Esophagus muscularis mucosa (tissue), 4 donors: ENCODE measurements around the gene CTNS. TPM values are rescaled to one million over a fixed set of nuclear protein-coding genes. Genes with fewer than 3 reads are reported as not detected.
A peak's percentile ranks its signal among the peaks of the same experiment; 100 is the strongest.

ENCODE experiments used
- DNase-seq: peaks from one replicate; pipeline ENCODE4 v3.0.0-alpha.2; 2017; ENCODE audit errors: extremely low spot score
- H3K27ac ChIP-seq, 4 donors: fragments of 200-600 bp; sonication (generic); replicated peaks in 1 of 4; 1 replicate in 3 of 4; 2 replicates in 1 of 4; pipeline ENCODE4 v1.5.1; 2016 to 2019; ENCODE audit warnings: mild to moderate bottlenecking in 1 of 4
- H3K27me3 ChIP-seq, 4 donors: fragments of 200-600 bp; sonication (generic); one replicate each; pipeline versions ENCODE4 v1.5.1 to v1.6.0; 2016 to 2019
- H3K36me3 ChIP-seq, 4 donors: fragments of 200-600 bp; sonication (generic); one replicate each; pipeline ENCODE4 v1.5.1; 2016 to 2019
- H3K4me1 ChIP-seq, 4 donors: fragments of 200-600 bp; sonication (generic); one replicate each; pipeline ENCODE4 v1.5.1; 2016 to 2019
- H3K4me3 ChIP-seq, 4 donors: fragments of 200-600 bp; sonication (generic); 1 replicate in 2 of 4; 2 replicates in 2 of 4; pipeline ENCODE4 v1.5.1; 2016 to 2019; ENCODE audit warnings: mild to moderate bottlenecking in 4 of 4, moderate library complexity in 1 of 4
- H3K9me3 ChIP-seq, 4 donors: fragments of 200-600 bp; sonication (generic); 1 replicate in 3 of 4; 2 replicates in 1 of 4; pipeline ENCODE4 v1.5.1; 2016 to 2019
- EP300 ChIP-seq: sonication (generic); formaldehyde crosslinking; IDR thresholded peaks from one replicate; pipeline ENCODE4 v1.6.1; 2017; ENCODE audit warnings: antibody characterized with exemption
- POLR2A ChIP-seq: fragments of 450-650 bp; IDR thresholded peaks from one replicate; pipeline ENCODE4 v1.6.1; 2017; ENCODE audit warnings: antibody characterized with exemption, moderate library complexity, mild to moderate bottlenecking, low read depth
- POLR2AphosphoS5 ChIP-seq, 2 donors: sonication (generic); formaldehyde crosslinking; IDR thresholded peaks; one replicate each; pipeline ENCODE4 v1.6.1; 2017; ENCODE audit warnings: antibody characterized with exemption in 2 of 2
- WGBS: methylation state at CpG from one replicate; pipeline ENCODE4 v1.1.5; 2018; 5-methylcytosine and 5-hydroxymethylcytosine counted together
- intact Hi-C: fragments of 100-400 bp; cut with DNase I; formaldehyde crosslinking; loops from one replicate; pipeline ENCODE4 v1.15.1; 2023
- total RNA-seq, 4 donors: library from RNA; depleted of rRNA; stranded (reverse); fragments of >200 nt; gene quantifications; one replicate each; pipeline versions ENCODE4 v1.1.0 to v1.2.1, GENCODE V29; 2016
- TF ChIP-seq, protein P1 (sequence below), 3 experiments: fragments of 200-600 bp in 2 of 3; fragments of 450-650 bp in 1 of 3; sonication (generic) in 2 of 3; IDR thresholded peaks; one replicate each; pipeline ENCODE4 v1.5.1; 2017 to 2019; ENCODE audit warnings: antibody characterized with exemption in 3 of 3, mild to moderate bottlenecking in 2 of 3, moderate library complexity in 1 of 3

The CTNS gene
- total RNA-seq, 4 donors from 2014 or later: 10.4 to 20.3 (median 15.5) TPM

- no peaks in the 10 kb centered on the region for H3K27me3 ChIP-seq
- intact Hi-C loops: loop anchor here (2.0 kb wide), 1 partner anchor 32 kb away; the partner anchor contains the start of genes CTNS and SHPK
- DNase-seq: no peak
- peak overlapping the region; percentile 92 to 99 (median 96) for H3K4me3 ChIP-seq
- peaks cover 34 to 48% (median 42%) of the 10 kb centered on the region in 4 donors for H3K4me1 ChIP-seq
- H3K9me3 ChIP-seq: no peaks in the 10 kb centered on the region
- peaks cover 5 to 28% (median 13%) of the 10 kb centered on the region in 4 donors for H3K36me3 ChIP-seq
- H3K27ac ChIP-seq: peak overlapping the region; percentile 95 to 99 (median 98)
- TF ChIP-seq POLR2A (no peak), POLR2AphosphoS5 (IDR thresholded peaks at IDR 0.05) (no peak), EP300 (no peak)
- TF ChIP-seq, protein P1, sequence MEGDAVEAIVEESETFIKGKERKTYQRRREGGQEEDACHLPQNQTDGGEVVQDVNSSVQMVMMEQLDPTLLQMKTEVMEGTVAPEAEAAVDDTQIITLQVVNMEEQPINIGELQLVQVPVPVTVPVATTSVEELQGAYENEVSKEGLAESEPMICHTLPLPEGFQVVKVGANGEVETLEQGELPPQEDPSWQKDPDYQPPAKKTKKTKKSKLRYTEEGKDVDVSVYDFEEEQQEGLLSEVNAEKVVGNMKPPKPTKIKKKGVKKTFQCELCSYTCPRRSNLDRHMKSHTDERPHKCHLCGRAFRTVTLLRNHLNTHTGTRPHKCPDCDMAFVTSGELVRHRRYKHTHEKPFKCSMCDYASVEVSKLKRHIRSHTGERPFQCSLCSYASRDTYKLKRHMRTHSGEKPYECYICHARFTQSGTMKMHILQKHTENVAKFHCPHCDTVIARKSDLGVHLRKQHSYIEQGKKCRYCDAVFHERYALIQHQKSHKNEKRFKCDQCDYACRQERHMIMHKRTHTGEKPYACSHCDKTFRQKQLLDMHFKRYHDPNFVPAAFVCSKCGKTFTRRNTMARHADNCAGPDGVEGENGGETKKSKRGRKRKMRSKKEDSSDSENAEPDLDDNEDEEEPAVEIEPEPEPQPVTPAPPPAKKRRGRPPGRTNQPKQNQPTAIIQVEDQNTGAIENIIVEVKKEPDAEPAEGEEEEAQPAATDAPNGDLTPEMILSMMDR (IDR thresholded peaks at IDR 0.05): no peak
- under 1% methylated on average over 32 of the region's 32 CpGs for WGBS
Observed at GRCh38 chr17:3669085-3669347, 32.5 kb downstream of the CTNS start.

GRCh38 chr17:3669548-3669947 lies 33.0 kb downstream of the CTNS start:
- Histone ChIP-seq H3K4me1 (peaks cover 34 to 48% (median 40%) of the 10 kb centered on the region in 4 donors), H3K4me3 (peak overlapping the region; percentile 92 to 99 (median 96)), H3K27me3 (no peaks in the 10 kb centered on the region), H3K36me3 (peaks cover 0 to 23% (median 8%) of the 10 kb centered on the region in 4 donors), H3K27ac (peak overlapping the region in 2 of 4 donors; percentile 95 to 99), H3K9me3 (no peaks in the 10 kb centered on the region)
- TF ChIP-seq, protein P1 (IDR thresholded peaks at IDR 0.05): no peak
- TF ChIP-seq EP300: no peak
- no peak for TF ChIP-seq POLR2A
- no peak for TF ChIP-seq POLR2AphosphoS5 (IDR thresholded peaks at IDR 0.05)
- 55% methylated on average over 12 of the region's 12 CpGs for WGBS
- intact Hi-C loops: loop anchor here (2.0 kb wide), 1 partner anchor 33 kb away; the partner anchor contains the start of genes CTNS and SHPK
- no peak for DNase-seq

GRCh38 chr17:3672571-3672970 lies 36.0 kb downstream of the CTNS start:
- 99% methylated on average over 4 of the region's 4 CpGs for WGBS

DNA sequence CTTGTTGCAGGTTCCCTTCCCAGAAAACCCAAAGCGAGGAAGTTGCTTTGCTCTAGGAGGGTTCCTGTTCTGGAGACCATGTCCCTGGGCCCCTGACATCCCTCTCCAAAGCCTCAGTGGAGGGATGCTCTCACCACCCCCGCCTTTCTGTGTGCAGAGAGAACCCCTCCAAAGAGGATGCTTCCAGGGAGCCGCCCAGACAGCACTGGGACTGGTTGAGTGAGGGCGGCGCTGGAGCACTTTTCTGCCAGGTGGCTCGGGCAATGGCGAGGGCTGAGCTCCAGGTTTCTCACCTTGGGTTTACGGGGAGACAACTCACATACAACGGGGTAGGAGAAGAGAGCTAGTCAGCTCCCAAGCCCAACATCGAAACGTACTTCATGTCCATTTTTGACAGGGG lies 39.3 kb downstream of the CTNS start:
- intact Hi-C loops: no loop called here
- peaks cover 0 to 28% (median 0%) of the 10 kb centered on the region in 4 donors for H3K27me3 ChIP-seq
- no peak for DNase-seq
- 92% methylated on average over 5 of the region's 11 CpGs for WGBS
- no peak overlapping the region for H3K27ac ChIP-seq
- peaks cover 0 to 4% (median under 1%) of the 10 kb centered on the region in 4 donors for H3K4me1 ChIP-seq
- TF ChIP-seq, protein P1 (IDR thresholded peaks at IDR 0.05): no peak
- no peak for TF ChIP-seq POLR2A
- TF ChIP-seq EP300: no peak
- no peak for TF ChIP-seq POLR2AphosphoS5 (IDR thresholded peaks at IDR 0.05)
- H3K36me3 ChIP-seq: peaks cover 0 to 12% (median 0%) of the 10 kb centered on the region in 4 donors
- H3K4me3 ChIP-seq: no peak overlapping the region
- no peaks in the 10 kb centered on the region for H3K9me3 ChIP-seq

More at GRCh38 chr17:3672571-3672970, 36.0 kb downstream of the CTNS start:
- TF ChIP-seq POLR2A (no peak), POLR2AphosphoS5 (IDR thresholded peaks at IDR 0.05) (no peak)
- Histone ChIP-seq H3K4me1 (peaks cover 13 to 27% (median 17%) of the 10 kb centered on the region in 4 donors), H3K27ac (no peak overlapping the region), H3K36me3 (peaks cover 0 to 19% (median 2%) of the 10 kb centered on the region in 4 donors), H3K4me3 (no peak overlapping the region), H3K27me3 (peaks cover 0 to 3% (median 0%) of the 10 kb centered on the region in 4 donors), H3K9me3 (no peaks in the 10 kb centered on the region)
- DNase-seq: no peak
- intact Hi-C loops: no loop called here

DNA sequence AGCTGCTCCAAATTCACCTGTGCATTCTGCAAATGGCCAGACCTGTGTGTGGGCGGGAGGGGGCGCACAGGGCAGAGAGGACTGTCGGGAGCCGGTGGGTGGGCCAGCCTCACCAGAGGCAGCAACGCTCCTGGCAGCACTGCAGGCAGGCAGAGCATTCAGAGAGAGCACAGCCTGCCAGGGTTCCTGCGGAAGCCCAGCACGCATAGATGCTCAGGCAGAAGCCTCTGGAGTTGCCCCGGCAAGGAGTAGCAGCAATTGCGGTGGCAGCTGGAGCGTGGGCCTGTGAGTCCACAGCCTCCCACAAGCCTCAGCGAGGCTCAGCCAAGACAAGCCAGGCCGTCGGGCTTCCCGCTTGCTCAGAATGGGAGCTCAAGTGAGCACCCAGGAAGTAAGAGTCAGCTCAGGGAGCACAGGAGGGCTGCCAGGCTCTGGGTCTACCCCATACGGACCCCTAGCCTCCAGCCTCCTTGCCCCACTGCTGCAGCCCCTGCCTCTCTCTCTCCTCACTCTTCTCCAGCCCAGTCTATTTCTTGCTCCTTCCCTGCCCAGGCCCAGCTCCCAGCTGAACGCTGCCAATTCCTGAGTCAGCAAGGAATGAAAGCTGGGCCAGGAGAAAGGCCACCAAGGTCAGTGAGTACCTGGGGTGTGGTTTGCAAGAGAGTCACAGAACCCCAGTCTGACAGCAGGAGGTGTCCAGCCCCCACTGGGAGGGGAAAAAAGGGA lies 41.7 kb downstream of the CTNS start:
- Histone ChIP-seq H3K4me1 (no peaks in the 10 kb centered on the region), H3K4me3 (no peak overlapping the region), H3K36me3 (peaks cover 0 to 1% (median 0%) of the 10 kb centered on the region in 4 donors), H3K27me3 (peaks cover 0 to 52% (median 2%) of the 10 kb centered on the region in 4 donors), H3K27ac (no peak overlapping the region), H3K9me3 (no peaks in the 10 kb centered on the region)
- 49% methylated on average over 4 of the region's 16 CpGs for WGBS
- no peak for DNase-seq
- no peak for TF ChIP-seq EP300
- TF ChIP-seq POLR2AphosphoS5 (IDR thresholded peaks at IDR 0.05): no peak
- TF ChIP-seq POLR2A: no peak
- TF ChIP-seq, protein P1 (IDR thresholded peaks at IDR 0.05): no peak
- intact Hi-C loops: no loop called here
